Measurements from ENCODE around the gene NPTN.

- TF ChIP-seq CTCF (IDR thresholded peaks at IDR 0.05; ENCODE audit: insufficient read depth, low read length): no peak
- no peak for TF ChIP-seq GABPA (IDR thresholded peaks at IDR 0.05; ENCODE audit: low read depth)
- no peak for TF ChIP-seq SPI1 (IDR thresholded peaks at IDR 0.05; ENCODE audit: borderline replicate concordance, low read depth)
- no peak for TF ChIP-seq POLR2AphosphoS5 (IDR thresholded peaks at IDR 0.05; ENCODE audit: low read depth)
Observed at GRCh38 chr15:73678498-73678897, 45.3 kb upstream of the NPTN start.
